Duodenal mucosa (tissue), 2 donors: Measurements from ENCODE around the gene DPY19L3.
"Not testable (repeated sequence)": the region's sequence is repeated elsewhere in the genome, so short reads cannot be mapped to it uniquely, and the experiment has no call there.

Experiments used
- H3K27ac ChIP-seq: one replicate; pipeline ENCODE4 v1.7.0; 2013; ENCODE audit warnings: low read depth, low read length
- H3K27me3 ChIP-seq, 2 donors: one replicate each; pipeline ENCODE4 v1.7.0; 2013; ENCODE audit warnings: low read length in 2 of 2, control low read depth in 1 of 2; ENCODE audit not compliant: insufficient read depth in 2 of 2, control insufficient read depth in 1 of 2
- H3K36me3 ChIP-seq, 2 donors: one replicate each; pipeline ENCODE4 v1.7.0; 2013; ENCODE audit warnings: low read length in 2 of 2, control low read depth in 1 of 2; ENCODE audit not compliant: insufficient read depth in 2 of 2, control insufficient read depth in 1 of 2
- H3K4me1 ChIP-seq, 2 donors: one replicate each; pipeline ENCODE4 v1.7.0; 2013; ENCODE audit warnings: low read length in 2 of 2, control low read depth in 1 of 2; ENCODE audit not compliant: insufficient read depth in 2 of 2, control insufficient read depth in 1 of 2
- H3K4me3 ChIP-seq, 2 donors: one replicate each; pipeline ENCODE4 v1.7.0; 2013; ENCODE audit warnings: low read length in 2 of 2, low read depth in 1 of 2
- H3K9ac ChIP-seq, 2 donors: one replicate each; pipeline ENCODE4 v1.7.0; 2013; ENCODE audit warnings: low read length in 2 of 2, low read depth in 1 of 2
- H3K9me3 ChIP-seq, 2 donors: one replicate each; pipeline ENCODE4 v1.7.0; 2013; ENCODE audit warnings: low read length in 2 of 2, control low read depth in 1 of 2; ENCODE audit not compliant: control insufficient read depth in 1 of 2

The DPY19L3 gene

GRCh38 chr19:32436692-32437091 lies 31.1 kb downstream of the DPY19L3 start:
- no peaks in the 10 kb centered on the region for H3K27me3 ChIP-seq
- no peak overlapping the region for H3K27ac ChIP-seq
- no peak overlapping the region for H3K9ac ChIP-seq
- H3K36me3 ChIP-seq = peaks cover 0 to 9% of the 10 kb centered on the region in 2 donors
- no peaks in the 10 kb centered on the region for H3K9me3 ChIP-seq
- no peak overlapping the region for H3K4me3 ChIP-seq
- no peaks in the 10 kb centered on the region for H3K4me1 ChIP-seq

GRCh38 chr19:32437096-32437495 lies 31.5 kb downstream of the DPY19L3 start:
- Histone ChIP-seq H3K27ac (no peak overlapping the region), H3K27me3 (no peaks in the 10 kb centered on the region), H3K9me3 (no peaks in the 10 kb centered on the region), H3K4me1 (no peaks in the 10 kb centered on the region), H3K9ac (no peak overlapping the region), H3K4me3 (no peak overlapping the region), H3K36me3 (peaks cover 0 to 12% of the 10 kb centered on the region in 2 donors)

GRCh38 chr19:32438751-32439150 lies 33.2 kb downstream of the DPY19L3 start:
- H3K27me3 ChIP-seq = no peaks in the 10 kb centered on the region
- no peak overlapping the region for H3K27ac ChIP-seq
- peaks cover 5 to 17% of the 10 kb centered on the region in 2 donors for H3K36me3 ChIP-seq
- no peaks in the 10 kb centered on the region for H3K9me3 ChIP-seq
- no peak overlapping the region for H3K4me3 ChIP-seq
- H3K9ac ChIP-seq = no peak overlapping the region
- no peaks in the 10 kb centered on the region for H3K4me1 ChIP-seq

- Histone ChIP-seq H3K36me3 (peaks cover 5 to 13% of the 10 kb centered on the region in 2 donors), H3K9ac (no peak overlapping the region), H3K4me3 (no peak overlapping the region), H3K4me1 (no peaks in the 10 kb centered on the region), H3K27ac (no peak overlapping the region), H3K9me3 (no peaks in the 10 kb centered on the region), H3K27me3 (no peaks in the 10 kb centered on the region)
These were observed 37.1 kb downstream of the DPY19L3 start for GRCh38 chr19:32442650-32443049.

GRCh38 chr19:32447534-32447933 lies 42.0 kb downstream of the DPY19L3 start:
- H3K4me1 ChIP-seq, H3K36me3 ChIP-seq, H3K4me3 ChIP-seq, H3K27me3 ChIP-seq, H3K27ac ChIP-seq, H3K9me3 ChIP-seq, H3K9ac ChIP-seq: not testable (repeated sequence)

GRCh38 chr19:32448026-32448425 lies 42.5 kb downstream of the DPY19L3 start:
- Histone ChIP-seq H3K4me1 (no peaks in the 10 kb centered on the region), H3K36me3 (peaks cover 1% of the 10 kb centered on the region in 2 donors), H3K9me3 (no peaks in the 10 kb centered on the region), H3K9ac (no peak overlapping the region), H3K27me3 (no peaks in the 10 kb centered on the region), H3K4me3 (no peak overlapping the region), H3K27ac (no peak overlapping the region)

GRCh38 chr19:32450217-32450616 lies 44.6 kb downstream of the DPY19L3 start:
- Histone ChIP-seq H3K36me3 (no peaks in the 10 kb centered on the region), H3K27me3 (no peaks in the 10 kb centered on the region), H3K4me1 (no peaks in the 10 kb centered on the region), H3K27ac (no peak overlapping the region), H3K9ac (no peak overlapping the region), H3K4me3 (no peak overlapping the region), H3K9me3 (no peaks in the 10 kb centered on the region)

- Histone ChIP-seq H3K4me3 (no peak overlapping the region), H3K9ac (no peak overlapping the region), H3K27ac (no peak overlapping the region), H3K9me3 (no peaks in the 10 kb centered on the region), H3K4me1 (no peaks in the 10 kb centered on the region), H3K27me3 (no peaks in the 10 kb centered on the region), H3K36me3 (peaks cover 0 to 10% of the 10 kb centered on the region in 2 donors)
These were observed 48.2 kb downstream of the DPY19L3 start for GRCh38 chr19:32453736-32454135.

GRCh38 chr19:32456406-32456805 lies 50.8 kb downstream of the DPY19L3 start:
- Histone ChIP-seq H3K27ac (no peak overlapping the region), H3K27me3 (no peaks in the 10 kb centered on the region), H3K9me3 (no peaks in the 10 kb centered on the region), H3K4me3 (no peak overlapping the region), H3K9ac (no peak overlapping the region), H3K36me3 (peaks cover 0 to 12% of the 10 kb centered on the region in 2 donors), H3K4me1 (peaks cover 0 to 5% of the 10 kb centered on the region in 2 donors)

GRCh38 chr19:32457571-32458158 lies 52.1 kb downstream of the DPY19L3 start:
- Histone ChIP-seq H3K9me3 (no peaks in the 10 kb centered on the region), H3K9ac (no peak overlapping the region), H3K4me3 (no peak overlapping the region), H3K27me3 (no peaks in the 10 kb centered on the region), H3K36me3 (peaks cover 0 to 12% of the 10 kb centered on the region in 2 donors), H3K4me1 (peaks cover 0 to 5% of the 10 kb centered on the region in 2 donors), H3K27ac (no peak overlapping the region)
